Measurements from ENCODE around the gene DRG2.

DNA sequence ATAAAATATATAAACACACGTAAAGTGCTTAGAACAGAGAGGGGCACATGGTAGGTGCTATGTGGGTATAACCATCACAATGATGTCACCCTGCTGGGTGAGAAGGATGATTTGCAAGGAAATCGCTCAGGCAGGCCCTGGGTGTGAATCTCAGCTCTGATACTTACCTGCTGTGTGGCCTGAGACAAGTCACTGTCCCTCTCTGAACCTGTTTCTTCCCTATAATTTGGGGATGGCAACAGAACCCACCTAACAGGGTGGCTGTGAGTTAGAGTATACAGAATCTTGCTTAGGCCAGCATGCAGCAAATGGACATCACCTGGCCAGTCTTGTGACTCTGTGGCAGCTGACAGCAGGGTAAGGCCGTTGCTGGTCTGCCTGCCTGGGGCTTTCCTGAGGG, 59.2 kb downstream of the DRG2 start:
- TF ChIP-seq POLR2AphosphoS5 (IDR thresholded peaks at IDR 0.05), result no peak
- TF ChIP-seq, protein P1, sequence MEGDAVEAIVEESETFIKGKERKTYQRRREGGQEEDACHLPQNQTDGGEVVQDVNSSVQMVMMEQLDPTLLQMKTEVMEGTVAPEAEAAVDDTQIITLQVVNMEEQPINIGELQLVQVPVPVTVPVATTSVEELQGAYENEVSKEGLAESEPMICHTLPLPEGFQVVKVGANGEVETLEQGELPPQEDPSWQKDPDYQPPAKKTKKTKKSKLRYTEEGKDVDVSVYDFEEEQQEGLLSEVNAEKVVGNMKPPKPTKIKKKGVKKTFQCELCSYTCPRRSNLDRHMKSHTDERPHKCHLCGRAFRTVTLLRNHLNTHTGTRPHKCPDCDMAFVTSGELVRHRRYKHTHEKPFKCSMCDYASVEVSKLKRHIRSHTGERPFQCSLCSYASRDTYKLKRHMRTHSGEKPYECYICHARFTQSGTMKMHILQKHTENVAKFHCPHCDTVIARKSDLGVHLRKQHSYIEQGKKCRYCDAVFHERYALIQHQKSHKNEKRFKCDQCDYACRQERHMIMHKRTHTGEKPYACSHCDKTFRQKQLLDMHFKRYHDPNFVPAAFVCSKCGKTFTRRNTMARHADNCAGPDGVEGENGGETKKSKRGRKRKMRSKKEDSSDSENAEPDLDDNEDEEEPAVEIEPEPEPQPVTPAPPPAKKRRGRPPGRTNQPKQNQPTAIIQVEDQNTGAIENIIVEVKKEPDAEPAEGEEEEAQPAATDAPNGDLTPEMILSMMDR (IDR thresholded peaks at IDR 0.05; ENCODE audit: poor library complexity, severe bottlenecking), result no peak

All from neural cell (in vitro differentiated cells).